Measurements from ENCODE around the gene RALGPS2.

The RALGPS2 gene

DNA sequence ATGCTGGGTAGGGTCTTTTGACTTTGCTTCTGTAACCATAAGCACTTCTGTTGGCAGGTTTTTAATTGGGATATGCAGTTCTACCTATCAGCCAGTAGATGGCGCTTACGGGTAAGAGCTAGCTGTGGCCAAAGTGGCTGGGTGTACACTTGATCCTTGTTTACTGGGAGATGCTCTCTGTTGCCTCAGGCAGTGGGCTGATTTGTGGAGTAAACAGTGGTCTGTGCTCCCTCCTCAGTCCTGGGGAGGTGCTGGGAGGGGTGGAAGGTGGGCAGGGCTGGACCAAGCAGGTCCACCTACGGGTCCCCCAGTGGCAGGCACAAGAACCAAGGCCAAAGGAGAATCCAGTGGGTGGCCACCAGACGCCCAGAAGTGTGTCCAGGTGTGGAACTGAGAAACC is 43.4 kb downstream of the RALGPS2 start:
- intact Hi-C loops (cut with DNase I) = no loop called here
- DNase-seq = peak in 2 of 10 donors; percentile 15 to 35

GRCh38 chr1:178772952-178773351 is 47.9 kb downstream of the RALGPS2 start:
- intact Hi-C loops (cut with DNase I) = loop anchor here (5.0 kb wide), 2 partner anchors 229 to 594 kb away; partner anchors contain the start of gene AXDND1
- DNase-seq = no peak

DNA sequence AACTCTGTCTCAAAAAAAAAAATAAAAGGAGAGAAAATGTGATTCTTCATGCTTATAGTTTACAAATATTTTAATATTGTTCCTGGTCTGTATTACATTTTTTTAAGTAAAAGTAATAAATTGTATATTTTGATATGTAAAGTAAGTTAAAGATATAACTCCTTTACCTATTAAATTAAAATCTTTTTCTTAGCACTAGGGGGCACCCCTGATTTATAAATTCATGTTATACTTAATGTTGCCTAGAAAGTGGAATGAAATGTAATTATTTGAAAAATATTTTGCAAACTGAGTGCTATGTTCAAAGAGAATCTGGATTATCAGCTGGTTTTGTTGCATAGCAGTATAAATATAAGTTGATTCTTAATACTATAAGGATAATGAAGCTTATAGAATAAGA is 49.2 kb downstream of the RALGPS2 start:
- intact Hi-C loops (cut with DNase I) = loop anchor here (5.0 kb wide), 2 partner anchors 228 to 593 kb away; partner anchors contain the start of gene AXDND1
- DNase-seq = no peak

DNA sequence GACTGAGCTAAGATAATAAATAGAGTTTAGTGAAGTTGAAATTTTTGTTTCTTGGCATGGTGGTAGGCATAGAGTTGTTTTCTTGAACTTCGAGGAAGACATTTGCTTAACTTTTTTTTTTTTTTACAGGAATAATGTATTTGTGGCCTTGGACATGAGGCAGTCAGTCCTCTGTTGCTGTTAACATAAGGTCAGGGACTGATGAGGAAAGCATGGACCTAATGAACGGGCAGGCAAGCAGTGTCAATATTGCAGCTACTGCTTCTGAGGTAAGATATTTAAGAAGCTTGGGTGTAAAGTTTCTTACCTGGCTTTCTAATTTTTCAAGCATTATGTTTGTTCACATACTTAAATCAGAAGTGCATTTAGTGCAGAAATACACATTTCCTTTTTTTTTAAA is 51.5 kb downstream of the RALGPS2 start:
- no peak for DNase-seq
- intact Hi-C loops (cut with DNase I) = no loop called here

- intact Hi-C loops (cut with DNase I) = no loop called here
- no peak for DNase-seq
Observed at GRCh38 chr1:178781533-178782330, 56.7 kb downstream of the RALGPS2 start.

DNA sequence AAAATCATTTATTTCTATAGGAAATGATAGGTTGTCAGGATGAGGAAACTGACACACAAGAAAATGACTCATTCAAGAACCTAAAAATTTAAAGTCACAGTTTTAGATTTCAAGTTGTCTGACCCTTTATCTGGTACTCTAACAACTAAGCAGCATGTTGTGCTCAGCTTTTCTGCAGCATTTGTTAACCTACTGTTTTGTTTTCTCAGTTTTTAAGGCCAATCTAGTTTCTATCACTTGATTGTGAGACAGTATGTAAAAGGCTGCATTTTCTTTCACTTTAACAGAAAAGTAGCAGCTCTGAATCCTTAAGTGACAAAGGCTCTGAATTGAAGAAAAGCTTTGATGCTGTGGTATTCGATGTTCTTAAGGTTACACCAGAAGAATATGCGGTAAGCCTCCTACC is 59.1 kb downstream of the RALGPS2 start:
- DNase-seq = no peak
- intact Hi-C loops (cut with DNase I) = no loop called here

- no peak for DNase-seq
- intact Hi-C loops (cut with DNase I) = no loop called here
Observed at GRCh38 chr1:178792394-178792793, 67.3 kb downstream of the RALGPS2 start.

GRCh38 chr1:178796013-178796412 is 71.0 kb downstream of the RALGPS2 start:
- intact Hi-C loops (cut with DNase I) = no loop called here
- DNase-seq = no peak

GRCh38 chr1:178797590-178797989 is 72.5 kb downstream of the RALGPS2 start:
- no peak for DNase-seq
- intact Hi-C loops (cut with DNase I) = no loop called here

- intact Hi-C loops (cut with DNase I) = no loop called here
- no peak for DNase-seq
Observed at GRCh38 chr1:178798232-178798861, 73.3 kb downstream of the RALGPS2 start.

- DNase-seq = no peak
- intact Hi-C loops (cut with DNase I) = no loop called here
Observed at GRCh38 chr1:178802873-178803272, 77.8 kb downstream of the RALGPS2 start.

DNA sequence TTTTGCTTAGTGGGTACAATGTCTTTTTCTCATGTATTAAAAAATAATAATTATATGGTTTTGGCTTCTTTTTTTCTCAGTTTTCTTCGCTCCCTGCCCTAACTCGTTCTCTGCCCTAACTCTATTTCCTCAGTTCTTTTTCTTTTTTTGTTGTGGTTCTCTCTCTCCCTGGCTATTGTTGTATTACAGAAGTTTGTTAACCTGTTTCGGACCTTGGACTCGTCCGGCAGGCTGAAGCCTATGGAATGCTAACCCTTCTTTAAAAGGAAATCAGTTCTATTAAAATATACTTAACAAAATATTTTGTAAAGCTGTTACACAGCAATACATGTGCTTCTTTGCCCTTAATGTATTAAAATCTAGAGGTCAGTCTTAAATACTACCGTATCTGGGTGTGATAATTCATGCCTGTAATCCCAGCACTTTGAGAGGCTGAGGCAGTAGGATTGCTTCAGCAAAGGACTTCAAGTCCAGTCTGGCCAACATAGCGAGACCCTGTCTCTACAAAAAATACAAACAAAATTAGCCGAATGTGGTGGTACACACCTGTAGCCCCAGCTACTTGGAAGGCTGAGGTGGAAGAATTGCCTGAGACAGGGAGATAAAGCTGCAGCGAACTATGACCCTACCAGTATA is 81.7 kb downstream of the RALGPS2 start:
- DNase-seq = no peak
- intact Hi-C loops (cut with DNase I) = no loop called here

DNA sequence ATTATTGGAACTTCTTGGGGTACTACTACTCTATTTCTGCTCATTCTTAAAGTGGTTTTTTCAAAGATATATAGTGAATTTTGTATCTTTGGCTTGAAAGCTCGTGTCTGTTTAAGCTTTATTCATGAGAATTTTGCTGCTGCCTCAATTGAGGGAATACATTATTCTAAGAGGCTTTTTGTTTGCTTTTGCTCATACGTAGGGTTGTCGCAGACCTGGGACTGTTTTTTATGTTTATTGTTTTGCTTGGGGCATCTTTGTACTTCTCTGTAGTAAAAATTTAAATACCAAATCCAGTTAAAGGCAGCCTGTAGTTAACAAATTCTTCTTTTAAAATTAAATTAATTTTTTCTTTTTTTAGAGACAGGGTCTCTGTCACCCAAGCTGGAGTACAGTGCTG is 83.5 kb downstream of the RALGPS2 start:
- no peak for DNase-seq
- intact Hi-C loops (cut with DNase I) = no loop called here

GRCh38 chr1:178810585-178810984 is 85.5 kb downstream of the RALGPS2 start:
- intact Hi-C loops (cut with DNase I) = no loop called here
- no peak for DNase-seq

DNA sequence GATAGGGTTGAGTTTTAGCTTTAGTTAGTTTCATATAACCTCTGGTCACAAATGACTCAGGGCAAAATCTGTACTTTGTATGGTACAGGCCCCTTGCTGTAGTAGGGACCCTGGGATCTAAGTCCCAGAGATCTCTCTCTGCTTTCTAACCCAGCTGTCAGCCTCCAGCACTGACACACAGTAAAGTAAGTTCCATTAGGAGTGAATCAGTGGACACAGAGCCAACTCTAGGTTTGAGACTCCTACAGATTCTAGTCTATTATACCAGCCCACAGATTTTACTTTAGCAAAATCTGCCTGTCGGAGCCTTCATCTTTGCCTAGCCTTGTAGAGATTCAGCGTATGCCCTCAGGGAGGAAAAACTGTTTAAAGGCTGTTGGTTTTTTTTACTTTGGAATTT is 93.4 kb downstream of the RALGPS2 start:
- no peak for DNase-seq
- intact Hi-C loops (cut with DNase I) = no loop called here

DNA sequence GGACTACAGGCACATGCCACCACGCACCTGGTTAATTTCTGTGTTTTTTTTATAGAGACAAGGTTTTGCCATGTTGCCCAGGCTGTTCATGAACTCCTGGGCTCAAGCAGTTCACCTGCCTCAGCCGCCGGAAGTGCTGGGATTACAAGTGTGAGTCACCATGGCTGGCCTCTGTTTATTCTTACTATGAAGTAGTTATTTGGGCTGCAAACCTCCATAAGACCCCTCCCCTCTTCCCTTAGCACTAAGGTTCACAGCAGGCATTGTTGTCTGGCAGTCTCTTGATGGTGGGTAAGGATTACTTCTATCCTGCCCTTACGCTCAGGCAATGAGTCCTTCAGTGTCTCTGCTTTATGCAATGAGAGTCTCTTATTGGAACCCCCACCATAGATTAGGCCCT is 94.1 kb downstream of the RALGPS2 start:
- intact Hi-C loops (cut with DNase I) = no loop called here
- no peak for DNase-seq

DNA sequence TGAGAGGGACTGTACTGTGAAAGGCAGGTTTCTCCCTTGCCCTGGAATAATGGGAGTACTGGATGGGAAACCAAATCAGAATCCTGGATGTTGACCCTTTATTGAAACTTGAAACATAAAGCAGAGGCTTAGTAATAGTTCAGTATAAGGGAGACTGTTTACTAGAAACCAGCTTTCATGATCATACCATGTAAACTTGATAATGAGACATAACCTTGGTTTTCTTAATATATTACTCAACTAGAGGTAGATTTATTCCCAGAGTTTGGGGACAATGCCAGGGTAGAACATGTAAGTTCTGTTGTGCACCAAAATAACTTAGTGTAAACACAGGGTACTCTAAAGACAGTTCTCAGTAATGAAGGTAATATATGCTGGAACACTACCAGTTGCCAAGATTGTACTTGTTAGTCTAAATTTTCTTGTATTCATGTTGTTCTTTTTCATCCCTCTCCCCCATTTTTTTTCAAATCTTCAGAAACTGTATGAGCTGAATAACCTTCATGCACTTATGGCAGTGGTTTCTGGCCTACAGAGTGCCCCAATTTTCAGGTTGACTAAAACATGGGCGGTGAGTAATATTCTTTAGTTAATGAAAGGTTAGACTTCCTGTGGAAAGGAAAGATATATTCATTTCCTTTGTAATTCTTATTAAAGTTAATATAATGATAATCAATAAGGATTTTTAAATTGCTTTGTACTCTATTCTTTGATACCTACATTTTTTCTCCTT is 96.3 kb downstream of the RALGPS2 start:
- intact Hi-C loops (cut with DNase I) = no loop called here
- no peak for DNase-seq

DNA sequence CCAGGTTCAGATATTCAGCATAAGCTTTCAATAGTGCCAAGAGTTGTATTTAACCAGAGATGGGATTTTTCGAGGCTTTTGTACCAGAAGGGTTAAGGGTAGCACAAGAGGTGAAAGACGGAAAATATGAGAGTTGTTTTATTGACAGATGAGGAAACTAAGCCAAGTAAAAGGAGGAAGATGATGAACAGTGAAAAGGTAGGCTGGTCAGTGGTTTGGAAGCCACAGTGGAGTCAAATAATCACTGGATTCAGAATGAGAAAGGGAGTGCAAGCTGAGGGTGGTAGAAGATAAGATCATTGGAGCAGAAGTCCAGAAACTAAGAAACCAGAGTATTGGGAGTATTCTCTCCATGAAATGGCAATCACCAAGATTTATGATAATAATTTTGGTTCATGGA is 100.1 kb downstream of the RALGPS2 start:
- intact Hi-C loops (cut with DNase I) = no loop called here
- no peak for DNase-seq

- intact Hi-C loops (cut with DNase I) = no loop called here
- no peak for DNase-seq
Observed at GRCh38 chr1:178844436-178844835, 119.4 kb downstream of the RALGPS2 start.

DNA sequence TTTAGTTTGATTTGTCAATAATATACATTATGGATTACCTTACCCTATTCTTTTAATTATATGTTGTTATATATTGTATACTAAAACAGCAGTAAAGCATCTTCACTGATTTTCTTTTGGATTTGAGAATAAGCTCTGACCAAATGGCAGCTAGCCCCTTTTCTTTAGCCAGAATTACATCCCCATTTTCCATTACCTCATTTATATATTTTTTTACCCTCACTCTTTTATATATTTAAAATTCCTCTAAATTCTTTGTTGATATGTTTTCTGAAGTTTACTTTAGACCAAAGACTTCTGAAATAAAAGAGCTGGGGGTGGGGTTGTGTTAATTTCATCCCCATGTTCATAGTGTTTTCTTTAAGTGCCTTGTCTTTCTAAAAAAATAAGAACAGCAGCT is 121.3 kb downstream of the RALGPS2 start:
- no peak for DNase-seq
- intact Hi-C loops (cut with DNase I) = no loop called here

DNA sequence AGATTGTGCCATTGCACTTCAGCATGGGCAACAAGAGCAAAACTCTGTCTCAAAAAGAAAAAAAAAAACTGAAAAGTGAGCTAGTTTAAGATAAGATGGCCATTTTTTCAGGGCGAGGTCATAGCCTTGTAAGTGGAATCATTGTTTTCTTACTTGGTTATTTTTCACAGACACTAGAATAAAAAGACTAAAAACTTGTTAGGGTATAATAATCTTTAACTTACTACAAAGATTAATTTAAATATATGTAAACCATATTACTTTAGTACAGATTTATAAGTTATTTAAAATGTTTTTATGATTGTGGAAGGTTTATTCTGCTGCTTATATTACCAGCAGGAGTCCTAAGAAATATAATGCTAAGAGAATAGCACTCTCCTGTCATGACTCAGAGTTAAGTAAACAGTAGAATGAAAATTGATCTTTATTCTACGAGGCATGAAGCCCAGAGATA is 122.4 kb downstream of the RALGPS2 start:
- DNase-seq = no peak
- intact Hi-C loops (cut with DNase I) = no loop called here
